Calu3 (cell line): Measurements from ENCODE around the gene MRPL41. TPM values are rescaled to one million over a fixed set of nuclear protein-coding genes. Genes with fewer than 3 reads are reported as not detected.
A peak's percentile ranks its signal among the peaks of the same experiment; 100 is the strongest.

ENCODE experiments used
- BruUV-seq: library from RNA; stranded (reverse); fragments of 400-500 nt; replicated peaks from 2 replicates; lab custom pipeline; 2021; lab: Mats Ljungman, UMichigan
- CTCF ChIA-PET: fragments of 300-600 bp; sonication (Branson Sonifier 250); formaldehyde crosslinking; loops from one replicate; lab custom pipeline; 2022; ENCODE audit warnings: antibody characterized with exemption; lab: Charles Lee
- DNase-seq: peaks from one replicate; pipeline ENCODE4 v3.0.0; 2022
- H3K27ac Mint-ChIP-seq: one replicate; pipeline ENCODE4 v1.8.0; 2022; ENCODE audit warnings: mixed read lengths; ENCODE audit not compliant: unreplicated experiment
- H3K27me3 Mint-ChIP-seq: one replicate; pipeline ENCODE4 v1.8.0; 2022; ENCODE audit warnings: mixed read lengths; ENCODE audit not compliant: unreplicated experiment
- H3K36me3 Mint-ChIP-seq: one replicate; pipeline ENCODE4 v1.8.0; 2022; ENCODE audit warnings: mild to moderate bottlenecking, moderate library complexity, mixed read lengths; ENCODE audit not compliant: insufficient read depth, unreplicated experiment
- H3K4me1 Mint-ChIP-seq: one replicate; pipeline ENCODE4 v1.8.0; 2022; ENCODE audit warnings: mild to moderate bottlenecking, low read depth, mixed read lengths; ENCODE audit not compliant: unreplicated experiment
- H3K4me3 Mint-ChIP-seq: one replicate; pipeline ENCODE4 v1.8.0; 2022; ENCODE audit warnings: mild to moderate bottlenecking, low read depth, moderate library complexity, mixed read lengths; ENCODE audit not compliant: unreplicated experiment
- H3K9me3 Mint-ChIP-seq: one replicate; pipeline ENCODE4 v1.8.0; 2022; ENCODE audit warnings: low read depth, mixed read lengths; ENCODE audit not compliant: unreplicated experiment
- CTCF ChIP-seq: fragments of 200-600 bp; IDR thresholded peaks from one replicate; pipeline ENCODE4 v1.8.0; 2022; ENCODE audit warnings: antibody characterized with exemption; ENCODE audit not compliant: unreplicated experiment
- intact Hi-C: fragments of 100-400 bp; cut with micrococcal nuclease; formaldehyde crosslinking; loops from one replicate; pipeline ENCODE4 v1.10.0; 2022; ENCODE audit not compliant: unreplicated experiment
- total RNA-seq: library from RNA; stranded (reverse); gene quantifications from 2 replicates; pipeline ENCODE4 v1.2.3, GENCODE V29; 2022

The MRPL41 gene
- total RNA-seq, 1 experiment from 2014 or later: 27.6 TPM

- Mint-ChIP-seq H3K4me3 (no peak overlapping the region), H3K9me3 (no peaks in the 10 kb centered on the region), H3K36me3 (peaks cover 49% of the 10 kb centered on the region), H3K27me3 (no peaks in the 10 kb centered on the region), H3K27ac (no peak overlapping the region), H3K4me1 (peaks cover 7% of the 10 kb centered on the region)
- CTCF ChIA-PET: no interaction called here
- TF ChIP-seq CTCF: no peak
- BruUV-seq: no TSS peak
- intact Hi-C loops: no loop called here
- DNase-seq: no peak
Measured at GRCh38 chr9:137575716-137576411, 24.2 kb downstream of the MRPL41 start.

GRCh38 chr9:137578518-137579258, 27.0 kb downstream of the MRPL41 start, which contains the start of gene DPH7:
Gene DPH7, minus strand, starts transcription at chr9:137578925. Its CDS starts 148 bp downstream, at chr9:137578777.
- no TSS peak for BruUV-seq
- intact Hi-C loops: no loop called here
- CTCF ChIA-PET: interaction anchor here (0.6 to 1.2 kb wide), 3 partner anchors 12 to 390 kb away, joined by 3 to 8 read pairs (median 4); no protein-coding TSS in a partner anchor
- DNase-seq: peak; percentile 97
- TF ChIP-seq CTCF: peak; percentile 70
- Mint-ChIP-seq H3K9me3 (no peaks in the 10 kb centered on the region), H3K36me3 (peaks cover 43% of the 10 kb centered on the region), H3K4me1 (peaks cover 7% of the 10 kb centered on the region), H3K4me3 (peak within 1 kb of the TSS; percentile 71), H3K27me3 (no peaks in the 10 kb centered on the region), H3K27ac (peak within 1 kb of the TSS; percentile 52)

GRCh38 chr9:137579259-137579604, 27.6 kb downstream of the MRPL41 start:
- peak overlapping the region; percentile 15 for H3K27ac Mint-ChIP-seq
- H3K27me3 Mint-ChIP-seq: no peaks in the 10 kb centered on the region
- H3K4me1 Mint-ChIP-seq: peaks cover 7% of the 10 kb centered on the region
- intact Hi-C loops: no loop called here
- CTCF ChIA-PET: interaction anchor here (0.8 to 1.2 kb wide), 2 partner anchors 12 to 28 kb away, joined by 3 to 4 read pairs; no protein-coding TSS in a partner anchor
- H3K9me3 Mint-ChIP-seq: no peaks in the 10 kb centered on the region
- no peak for DNase-seq
- H3K36me3 Mint-ChIP-seq: peaks cover 39% of the 10 kb centered on the region
- no TSS peak for BruUV-seq
- no peak for TF ChIP-seq CTCF
- H3K4me3 Mint-ChIP-seq: peak overlapping the region; percentile 71

- intact Hi-C loops: no loop called here
- peaks cover 30% of the 10 kb centered on the region for H3K36me3 Mint-ChIP-seq
- no peaks in the 10 kb centered on the region for H3K9me3 Mint-ChIP-seq
- H3K27ac Mint-ChIP-seq: no peak overlapping the region
- no peaks in the 10 kb centered on the region for H3K27me3 Mint-ChIP-seq
- no peak for TF ChIP-seq CTCF
- CTCF ChIA-PET: interaction anchor here (1.2 kb wide), 1 partner anchor 11 kb away, joined by 3 read pairs; no protein-coding TSS in a partner anchor
- H3K4me3 Mint-ChIP-seq: no peak overlapping the region
- no peak for DNase-seq
- BruUV-seq: no TSS peak
- peaks cover 4% of the 10 kb centered on the region for H3K4me1 Mint-ChIP-seq
Measured at GRCh38 chr9:137580209-137580953, 28.7 kb downstream of the MRPL41 start.
